ENCODE results near the gene ZNF524.
A peak's percentile ranks its signal among the peaks of the same experiment; 100 is the strongest.

Gene ZNF524

GRCh38 chr19:55601084-55601483, 996 bp downstream of the ZNF524 start:
- DNase-seq (ENCODE audit: extremely low read depth in 1 of 2, low read depth in 1 of 2), result no peak

GRCh38 chr19:55602104-55603001, 2.3 kb downstream of the ZNF524 start:
- DNase-seq (ENCODE audit: extremely low read depth in 1 of 2, low read depth in 1 of 2), result no peak

GRCh38 chr19:55603115-55603514, 3.0 kb downstream of the ZNF524 start:
- DNase-seq (ENCODE audit: extremely low read depth in 1 of 2, low read depth in 1 of 2), result no peak

GRCh38 chr19:55603581-55604292, 3.6 kb downstream of the ZNF524 start:
- no peak for DNase-seq (ENCODE audit: extremely low read depth in 1 of 2, low read depth in 1 of 2)

GRCh38 chr19:55605207-55605636, 5.1 kb downstream of the ZNF524 start:
- DNase-seq (ENCODE audit: extremely low read depth in 1 of 2, low read depth in 1 of 2), result peak; percentile 94 to 97

- DNase-seq (ENCODE audit: extremely low read depth in 1 of 2, low read depth in 1 of 2), result peak; percentile 49 to 51
Measured at GRCh38 chr19:55605637-55606470, 5.8 kb downstream of the ZNF524 start, which contains the start of gene ZNF865. Gene ZNF865, plus strand, starts transcription at chr19:55605647. Its CDS starts 7,972 bp downstream, at chr19:55613619.

- no peak for DNase-seq (ENCODE audit: extremely low read depth in 1 of 2, low read depth in 1 of 2)
Measured at GRCh38 chr19:55606471-55606787, 6.3 kb downstream of the ZNF524 start.

GRCh38 chr19:55606817-55607216, 6.7 kb downstream of the ZNF524 start:
- no peak for DNase-seq (ENCODE audit: extremely low read depth in 1 of 2, low read depth in 1 of 2)

GRCh38 chr19:55609326-55609725, 9.2 kb downstream of the ZNF524 start:
- DNase-seq (ENCODE audit: extremely low read depth in 1 of 2, low read depth in 1 of 2), result no peak

- no peak for DNase-seq (ENCODE audit: extremely low read depth in 1 of 2, low read depth in 1 of 2)
Measured at GRCh38 chr19:55611300-55611982, 11.4 kb downstream of the ZNF524 start.

- DNase-seq (ENCODE audit: extremely low read depth in 1 of 2, low read depth in 1 of 2), result no peak
Measured at GRCh38 chr19:55611983-55612645, 12.0 kb downstream of the ZNF524 start.

- DNase-seq (ENCODE audit: extremely low read depth in 1 of 2, low read depth in 1 of 2), result no peak
Measured at GRCh38 chr19:55613396-55613795, 13.3 kb downstream of the ZNF524 start.

GRCh38 chr19:55613930-55614710, 14.0 kb downstream of the ZNF524 start:
- no peak for DNase-seq (ENCODE audit: extremely low read depth in 1 of 2, low read depth in 1 of 2)

- DNase-seq (ENCODE audit: extremely low read depth in 1 of 2, low read depth in 1 of 2), result no peak
Measured at GRCh38 chr19:55614711-55615542, 14.8 kb downstream of the ZNF524 start.

GRCh38 chr19:55615543-55616394, 15.7 kb downstream of the ZNF524 start:
- no peak for DNase-seq (ENCODE audit: extremely low read depth in 1 of 2, low read depth in 1 of 2)

- no peak for DNase-seq (ENCODE audit: extremely low read depth in 1 of 2, low read depth in 1 of 2)
Measured at GRCh38 chr19:55616395-55616875, 16.3 kb downstream of the ZNF524 start.

- DNase-seq (ENCODE audit: extremely low read depth in 1 of 2, low read depth in 1 of 2), result no peak
Measured at GRCh38 chr19:55617426-55617825, 17.3 kb downstream of the ZNF524 start.
